SK-N-MC (cell line): ENCODE data around the gene KIF16B.

Source experiments
- EZH2 ChIP-seq: fragments of 200-600 bp; sonication (generic); IDR thresholded peaks from one replicate; pipeline ENCODE4 v1.6.1; 2017; ENCODE audit warnings: antibody characterized with exemption
- POLR2AphosphoS5 ChIP-seq: IDR thresholded peaks from 2 replicates; pipeline ENCODE4 v1.6.1; 2012; ENCODE audit warnings: mild to moderate bottlenecking, low read depth, low read length, borderline replicate concordance

DNA sequence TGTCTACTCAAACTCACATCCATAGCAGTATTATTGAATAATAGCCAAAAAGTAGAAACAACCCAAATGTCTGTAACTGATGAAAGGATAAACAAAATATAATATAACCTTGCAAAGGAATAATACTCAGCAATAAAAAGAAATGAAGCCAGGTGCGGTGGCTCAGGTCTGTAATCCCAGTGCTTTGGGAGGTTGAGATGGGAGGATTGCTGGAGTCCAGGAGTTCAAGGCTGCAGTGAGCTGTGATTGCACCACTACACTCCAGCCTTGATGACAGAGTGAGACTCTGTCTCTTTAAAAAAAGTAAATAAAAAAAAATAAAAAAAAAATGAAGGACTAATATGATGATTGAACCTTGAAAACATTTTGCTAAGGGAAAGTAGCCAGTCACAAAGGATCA lies 22.1 kb upstream of the KIF16B start:
- TF ChIP-seq POLR2AphosphoS5, result no peak
- no peak for TF ChIP-seq EZH2
